Peyer's patch (tissue), 4 donors: ENCODE measurements around the gene ERVW-1.

Experiments
- POLR2A ChIP-seq, 2 donors: fragments of 450-650 bp; IDR thresholded peaks; one replicate each; pipeline ENCODE4 v1.5.1; 2017; ENCODE audit warnings: antibody characterized with exemption in 2 of 2, mild to moderate bottlenecking in 2 of 2, moderate library complexity in 2 of 2
- TF ChIP-seq, protein P1 (sequence below), 6 experiments: fragments of 450-650 bp in 4 of 6; fragments of 200-600 bp in 2 of 6; sonication (generic) in 1 of 6; IDR thresholded peaks; one replicate each; pipeline ENCODE4 v1.5.1; 2017 to 2019; ENCODE audit warnings: antibody characterized with exemption in 6 of 6, mild to moderate bottlenecking in 3 of 6, moderate library complexity in 1 of 6

DNA sequence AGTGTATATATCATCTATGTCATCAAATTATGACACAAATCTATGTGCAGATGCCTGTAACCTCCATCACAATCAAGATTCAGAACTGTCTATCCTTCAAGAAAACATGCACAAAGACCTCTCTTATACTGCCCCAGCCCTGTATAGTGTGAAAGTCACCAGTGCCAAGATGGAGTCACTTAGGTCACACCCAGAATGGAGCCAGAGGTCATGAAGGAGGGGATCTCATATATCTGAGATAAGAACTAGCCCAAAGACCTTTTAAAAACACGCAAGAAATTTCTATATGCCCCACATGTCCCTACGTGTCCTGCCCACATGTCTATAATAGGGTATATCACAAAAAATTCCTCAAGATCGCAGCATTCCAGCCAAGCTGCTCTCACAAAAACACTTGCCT, 50.6 kb downstream of the ERVW-1 start:
- TF ChIP-seq, protein P1, sequence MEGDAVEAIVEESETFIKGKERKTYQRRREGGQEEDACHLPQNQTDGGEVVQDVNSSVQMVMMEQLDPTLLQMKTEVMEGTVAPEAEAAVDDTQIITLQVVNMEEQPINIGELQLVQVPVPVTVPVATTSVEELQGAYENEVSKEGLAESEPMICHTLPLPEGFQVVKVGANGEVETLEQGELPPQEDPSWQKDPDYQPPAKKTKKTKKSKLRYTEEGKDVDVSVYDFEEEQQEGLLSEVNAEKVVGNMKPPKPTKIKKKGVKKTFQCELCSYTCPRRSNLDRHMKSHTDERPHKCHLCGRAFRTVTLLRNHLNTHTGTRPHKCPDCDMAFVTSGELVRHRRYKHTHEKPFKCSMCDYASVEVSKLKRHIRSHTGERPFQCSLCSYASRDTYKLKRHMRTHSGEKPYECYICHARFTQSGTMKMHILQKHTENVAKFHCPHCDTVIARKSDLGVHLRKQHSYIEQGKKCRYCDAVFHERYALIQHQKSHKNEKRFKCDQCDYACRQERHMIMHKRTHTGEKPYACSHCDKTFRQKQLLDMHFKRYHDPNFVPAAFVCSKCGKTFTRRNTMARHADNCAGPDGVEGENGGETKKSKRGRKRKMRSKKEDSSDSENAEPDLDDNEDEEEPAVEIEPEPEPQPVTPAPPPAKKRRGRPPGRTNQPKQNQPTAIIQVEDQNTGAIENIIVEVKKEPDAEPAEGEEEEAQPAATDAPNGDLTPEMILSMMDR (IDR thresholded peaks at IDR 0.05) = no peak
- no peak for TF ChIP-seq POLR2A (IDR thresholded peaks at IDR 0.05)
